Right kidney (tissue), 1 donor: Measurements from ENCODE around the gene ZFR2.

Experiments
- DNase-seq: peaks from one replicate; pipeline ENCODE4 v3.0.0-alpha.2; 2016

Gene ZFR2

DNA sequence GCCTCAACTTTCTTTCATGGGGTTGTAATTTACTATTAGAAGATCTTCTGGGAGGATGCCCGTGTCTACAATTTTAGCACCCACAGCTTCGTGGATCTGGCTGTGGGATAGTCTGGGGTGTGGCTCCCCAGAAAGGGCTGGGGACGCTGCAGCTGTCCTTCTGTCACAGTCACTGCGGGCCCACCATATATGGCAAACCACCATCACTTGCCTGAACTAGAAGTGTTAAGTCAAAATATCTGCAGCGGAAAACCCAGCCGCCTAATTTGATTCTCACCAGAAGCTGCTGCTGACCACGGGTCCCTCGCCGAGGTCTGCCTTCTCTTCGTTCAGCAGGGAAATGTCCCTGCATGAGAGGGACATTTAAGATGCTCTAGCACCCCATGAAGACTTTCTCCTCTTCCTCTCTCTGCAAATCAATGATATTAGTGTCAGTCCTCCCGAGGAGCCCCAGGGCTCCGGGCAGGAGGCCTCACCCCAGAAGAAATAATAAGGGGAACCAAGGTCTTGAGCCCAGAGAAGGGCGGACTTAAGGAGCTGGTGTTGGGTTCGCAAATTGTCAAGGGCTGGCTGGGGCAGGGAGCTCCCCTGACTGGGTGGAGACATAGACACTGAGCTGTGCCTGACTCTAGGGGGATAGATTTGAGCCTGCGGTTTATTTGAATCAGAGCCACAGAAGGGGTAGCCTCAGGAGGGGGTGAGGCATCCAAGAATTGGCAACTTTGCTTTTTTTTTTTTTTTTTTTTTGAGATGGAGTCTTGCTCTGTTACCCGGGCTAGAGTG is 79.7 kb downstream of the ZFR2 start:
- DNase-seq, result no peak

DNA sequence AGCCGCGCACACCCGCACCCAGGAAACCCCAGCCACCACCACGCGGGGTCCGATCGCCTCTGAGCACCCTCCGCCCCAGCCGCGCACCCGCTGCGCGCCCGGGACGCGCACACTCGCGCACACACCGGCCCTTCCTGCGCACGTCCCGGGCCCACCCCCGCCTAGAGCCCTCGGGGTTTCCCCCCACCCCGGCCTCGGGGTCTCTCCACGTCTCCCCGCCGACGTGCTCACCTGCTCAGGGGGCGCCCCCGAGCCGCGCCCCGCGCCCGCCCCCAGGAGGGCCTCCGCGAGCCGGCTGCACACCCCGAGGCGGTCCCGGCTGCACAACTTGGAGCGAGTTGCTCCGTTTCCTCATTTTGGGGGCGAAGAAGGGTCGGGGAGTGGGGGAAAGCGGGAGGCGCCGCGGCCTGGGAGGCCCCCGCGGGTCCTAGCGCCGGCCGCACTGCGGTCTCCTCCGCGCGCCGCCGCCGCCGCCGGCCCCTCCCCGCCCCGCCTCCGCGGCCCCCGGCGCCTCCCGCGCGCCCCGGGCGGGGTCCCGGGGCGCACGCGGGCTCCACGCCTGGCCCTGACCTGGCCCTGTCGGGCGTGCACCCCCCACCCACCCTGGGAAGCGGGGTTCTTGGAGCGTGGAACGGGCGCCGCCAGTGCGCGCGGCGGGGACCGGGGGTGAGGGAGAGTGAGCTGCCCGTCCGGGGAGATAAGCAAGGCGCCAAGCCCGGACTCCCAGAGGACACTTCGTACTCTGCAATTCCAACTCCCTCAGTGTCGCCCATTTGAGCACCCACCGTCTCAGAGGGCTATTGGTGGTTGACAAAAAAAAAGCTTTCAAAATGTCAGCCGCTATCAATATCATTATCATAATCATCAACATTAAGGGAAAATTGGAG is 82.7 kb downstream of the ZFR2 start, which contains the start of gene MATK:
Gene MATK (minus strand): TSS at position 444 of the 887 bp plus-strand sequence. CDS start 1,246 bp downstream, outside the sequence.
- no peak for DNase-seq

GRCh38 chr19:3785451-3785937 is 83.3 kb downstream of the ZFR2 start:
- DNase-seq, result no peak

DNA sequence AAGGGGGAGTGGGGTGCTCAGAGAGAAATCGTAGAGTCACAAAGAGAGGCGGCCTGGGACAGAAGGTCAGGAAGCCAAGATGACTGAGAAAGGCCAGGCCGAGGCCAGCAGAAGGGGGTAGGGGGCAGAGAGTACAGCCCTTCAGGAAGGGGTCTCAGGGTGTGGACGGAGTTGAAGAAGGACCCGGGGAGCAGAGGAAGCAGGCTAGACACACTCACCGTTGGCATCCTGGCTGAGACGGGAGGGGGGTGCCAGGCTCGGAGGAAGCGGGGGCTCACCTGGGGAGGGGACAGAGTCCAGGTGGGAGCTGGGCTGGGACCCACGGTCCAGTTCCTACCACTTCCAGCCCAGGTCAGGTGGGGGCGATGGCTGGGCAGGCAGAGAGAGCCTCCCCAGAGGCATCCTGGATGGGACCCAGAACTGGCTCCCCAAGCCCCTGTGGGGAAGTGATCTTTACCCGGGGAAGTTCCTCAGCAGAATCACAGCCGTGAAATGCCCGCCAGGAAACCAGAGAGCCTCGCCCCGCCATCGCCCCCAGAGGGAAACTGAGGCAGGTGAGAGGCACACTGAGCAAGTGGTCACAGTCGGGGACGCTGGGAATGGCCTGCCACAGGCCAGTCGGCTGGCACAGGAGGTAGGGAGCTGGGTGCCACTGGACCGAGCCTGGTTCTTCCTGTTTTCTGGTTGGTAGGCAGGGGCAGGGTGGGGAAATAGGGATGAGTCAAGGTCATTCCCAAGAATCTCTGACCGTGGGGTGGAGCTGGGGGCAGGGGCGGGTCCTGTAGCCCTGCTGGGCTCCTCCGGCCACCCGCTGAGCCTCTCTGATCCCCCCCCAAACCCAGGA is 84.0 kb downstream of the ZFR2 start:
- DNase-seq, result no peak

- DNase-seq, result no peak
These were observed 84.9 kb downstream of the ZFR2 start for GRCh38 chr19:3783660-3784584.

GRCh38 chr19:3782903-3783302 is 85.9 kb downstream of the ZFR2 start:
- no peak for DNase-seq

DNA sequence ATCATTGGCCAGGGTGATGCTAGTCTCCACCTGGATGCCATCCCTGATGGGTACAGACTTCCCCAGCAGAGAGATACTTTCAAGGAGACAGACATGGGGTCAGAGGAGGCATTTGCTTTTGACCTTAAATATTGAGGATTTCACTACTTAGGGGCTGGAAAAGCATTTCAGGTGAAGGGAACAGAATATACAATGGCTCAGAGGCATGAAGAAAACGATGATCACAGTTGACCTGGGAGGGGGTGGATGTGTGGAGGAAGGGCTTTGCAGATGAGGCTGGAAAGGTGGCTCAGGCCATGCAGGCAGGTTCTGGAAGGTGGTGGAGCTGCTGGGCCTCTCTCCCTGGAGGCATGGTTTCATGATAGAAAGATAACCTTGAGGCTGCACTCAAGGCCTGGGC is 86.5 kb downstream of the ZFR2 start:
- DNase-seq, result no peak

DNA sequence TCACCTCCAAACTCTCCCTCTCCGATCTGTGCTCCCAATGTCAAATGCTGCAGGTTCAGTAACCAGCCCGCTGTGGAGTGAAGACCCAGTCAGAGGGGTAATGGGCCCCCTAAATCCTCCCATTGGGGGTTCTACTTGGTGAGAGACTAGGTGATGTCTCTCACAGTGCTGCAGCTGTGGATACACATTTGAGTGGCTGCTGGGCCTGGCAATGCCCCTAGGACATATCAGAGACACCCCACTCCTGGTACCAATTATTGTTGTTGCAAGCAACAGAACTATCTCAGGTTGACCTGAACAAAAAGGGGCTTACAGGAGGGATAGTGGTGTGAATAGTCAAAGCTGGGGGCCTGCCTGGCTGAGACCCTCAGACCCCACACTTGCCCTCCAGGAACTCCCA is 87.2 kb downstream of the ZFR2 start:
- DNase-seq, result no peak

- no peak for DNase-seq
These were observed 88.0 kb downstream of the ZFR2 start for GRCh38 chr19:3780786-3781304.

DNA sequence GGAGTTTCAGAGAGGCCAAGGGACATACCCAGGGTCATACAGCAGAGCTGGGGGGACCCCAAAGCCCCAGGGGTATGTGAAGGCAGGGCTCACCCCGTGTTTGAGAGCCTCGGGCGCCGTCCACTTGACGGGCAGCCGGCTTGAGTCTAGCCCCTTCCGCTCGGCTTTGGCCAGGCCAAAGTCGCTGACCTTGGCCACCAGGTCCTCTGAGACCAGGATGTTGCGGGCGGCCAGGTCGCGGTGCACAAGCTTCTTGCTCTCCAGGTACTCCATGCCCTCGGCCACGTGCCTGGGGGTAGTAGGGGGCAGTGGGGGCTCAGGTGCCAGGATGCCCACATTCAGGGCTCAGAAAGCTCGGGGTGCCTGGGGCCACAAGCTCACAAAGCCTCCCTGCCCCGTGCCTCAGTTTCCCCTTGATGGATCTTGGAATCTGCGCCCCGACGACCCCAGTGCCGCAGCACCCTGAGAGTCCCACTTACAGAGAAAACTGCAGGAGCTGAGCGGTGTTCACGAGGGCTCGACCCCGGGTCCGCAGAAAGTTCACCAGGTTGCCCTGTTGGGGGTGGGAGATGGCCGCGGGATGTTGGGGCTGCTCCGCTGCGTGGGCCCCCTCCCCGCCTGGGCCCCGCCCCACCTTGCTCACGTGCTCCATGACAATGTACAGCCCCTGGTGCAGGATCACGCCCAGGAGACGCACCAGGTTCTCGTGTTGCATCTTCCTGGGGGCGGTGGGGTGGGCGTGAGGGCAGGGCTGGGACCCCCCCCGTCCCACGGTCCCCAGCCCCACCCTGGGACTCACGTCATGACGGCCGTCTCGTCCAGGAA is 89.7 kb downstream of the ZFR2 start:
- DNase-seq, result no peak

DNA sequence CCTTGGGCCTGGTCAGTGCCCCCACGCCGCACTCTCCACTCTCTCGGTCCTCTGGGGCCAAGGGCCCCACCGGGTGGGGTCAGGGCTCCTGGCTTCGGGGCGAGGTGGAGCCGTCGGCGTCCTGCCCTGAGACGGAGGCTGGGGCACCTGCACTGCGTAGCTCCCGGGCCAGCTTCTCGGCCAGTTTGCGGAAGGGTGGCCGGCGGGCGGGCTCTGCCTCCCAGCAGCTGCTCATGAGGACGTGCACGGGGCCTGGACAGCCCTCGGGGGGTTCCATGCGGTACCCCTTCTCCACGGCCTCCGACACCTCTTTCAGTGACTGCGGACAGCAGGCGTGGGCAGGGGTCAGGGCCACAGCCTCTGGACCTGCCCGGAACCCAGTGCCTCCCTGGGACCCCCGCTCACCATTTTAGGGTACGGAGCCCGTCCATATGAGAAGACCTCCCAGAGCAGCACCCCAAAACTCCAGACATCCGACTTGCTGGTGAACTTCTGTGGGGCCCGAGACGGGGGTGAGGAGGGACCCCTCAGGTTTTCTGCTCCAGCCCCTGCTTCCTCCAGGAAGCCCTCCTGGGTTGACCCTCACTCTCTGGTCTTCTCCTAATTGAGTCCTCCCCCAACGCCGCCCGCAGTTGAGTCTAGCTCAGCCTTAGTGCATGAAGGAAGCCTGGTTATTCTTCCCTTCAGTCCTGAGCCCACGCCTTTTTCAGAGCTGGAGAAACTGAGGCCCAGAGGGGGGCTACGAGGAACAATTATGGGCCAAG is 90.6 kb downstream of the ZFR2 start:
- DNase-seq, result no peak

DNA sequence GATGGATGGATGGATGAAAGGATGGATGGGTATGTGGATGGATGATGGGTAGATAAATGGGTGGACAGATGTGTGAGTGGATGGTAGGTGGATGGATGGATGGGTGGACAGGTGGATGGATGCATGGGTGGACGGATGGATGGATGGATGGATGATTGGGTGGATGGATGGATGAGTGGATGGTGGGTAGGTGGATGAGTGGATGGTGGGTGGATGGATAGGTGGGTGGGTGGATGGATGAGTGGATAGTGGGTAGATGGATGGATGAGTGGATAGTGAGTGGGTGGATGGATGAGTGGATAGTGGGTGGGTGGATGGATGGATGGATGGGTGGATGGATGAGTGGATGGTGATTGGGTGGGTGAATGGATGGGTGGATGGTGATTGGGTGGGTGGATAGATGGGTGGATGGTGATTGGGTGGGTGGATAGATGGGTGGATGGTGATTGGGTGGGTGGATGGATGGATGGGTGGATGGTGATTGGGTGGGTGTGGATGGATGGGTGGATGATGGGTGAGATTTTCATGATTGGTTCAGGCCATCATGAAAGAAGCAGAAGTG is 92.3 kb downstream of the ZFR2 start:
- DNase-seq, result no peak

GRCh38 chr19:3775831-3776230 is 93.0 kb downstream of the ZFR2 start:
- no peak for DNase-seq

GRCh38 chr19:3775374-3775711 is 93.5 kb downstream of the ZFR2 start:
- no peak for DNase-seq

DNA sequence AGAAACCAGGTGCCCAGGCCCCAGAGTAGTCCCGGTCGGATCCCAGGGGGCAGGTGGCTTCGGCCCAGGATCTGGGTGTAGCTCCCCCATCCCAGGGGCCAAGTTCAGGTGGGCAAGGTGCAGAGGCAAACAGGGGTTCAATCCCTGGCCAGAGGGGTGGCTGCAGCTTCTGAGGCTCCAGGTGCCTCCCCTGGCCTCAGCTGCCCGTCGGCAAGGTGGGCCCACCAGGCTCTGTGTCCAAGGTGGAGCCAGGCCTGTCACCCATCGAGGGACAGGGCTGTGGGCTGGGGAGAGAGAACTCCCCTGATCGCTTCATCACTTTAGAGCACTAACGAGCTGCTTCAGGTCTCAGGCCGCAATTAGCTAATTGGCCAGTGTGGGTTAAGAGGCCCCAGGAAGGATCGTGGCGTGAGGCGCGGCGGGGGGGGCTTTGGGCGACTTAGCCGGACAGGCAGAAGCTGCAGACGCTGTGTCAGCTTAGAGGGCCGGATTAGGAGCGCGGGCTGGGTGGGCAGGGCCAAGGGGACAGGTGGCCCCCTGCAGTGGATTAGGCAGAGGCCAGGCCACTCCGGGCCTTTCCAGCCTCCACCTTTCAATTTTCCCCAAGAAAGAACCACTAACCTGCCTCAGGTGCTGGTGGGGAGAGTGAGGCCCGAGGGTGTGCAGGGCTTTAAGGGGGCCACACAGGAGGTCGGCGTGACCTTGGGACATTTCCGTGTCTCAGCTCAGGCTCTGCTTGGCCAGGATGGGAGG is 94.0 kb downstream of the ZFR2 start:
- no peak for DNase-seq

- DNase-seq, result no peak
These were observed 94.9 kb downstream of the ZFR2 start for GRCh38 chr19:3773814-3774515.

DNA sequence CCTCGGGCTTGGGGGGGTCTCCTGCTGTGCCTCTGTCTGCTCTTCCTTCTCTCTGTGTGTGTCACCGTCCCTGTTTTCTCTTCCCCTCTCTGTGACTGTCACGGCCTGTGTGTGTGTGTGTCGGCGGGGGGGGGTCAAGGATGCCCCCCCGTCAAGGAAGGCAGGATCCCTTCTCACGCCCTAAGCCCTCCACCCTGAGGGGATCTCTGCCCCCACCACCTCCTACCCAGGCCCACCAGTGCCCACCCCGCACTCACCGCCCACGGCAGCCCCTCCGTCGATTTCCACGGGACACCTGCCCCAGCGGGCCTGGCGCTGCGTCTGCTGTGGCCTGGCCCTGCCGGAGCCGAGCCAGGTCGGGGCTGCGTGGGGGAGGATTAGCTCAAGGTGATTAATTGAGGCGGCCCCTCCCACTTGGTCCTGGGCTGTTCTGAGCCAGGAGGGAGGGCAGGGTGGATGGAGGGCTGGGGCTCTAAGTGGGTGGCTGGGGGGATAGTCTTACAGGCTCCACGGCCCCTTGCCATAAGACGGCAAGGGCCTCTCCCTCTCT is 96.9 kb downstream of the ZFR2 start, which contains the start of gene RAX2:
Gene RAX2 (minus strand): TSS at position 323 of the 550 bp plus-strand sequence. CDS start 486 bp downstream, outside the sequence.
- DNase-seq, result no peak
